ENCODE data around the gene IGSF1. TPM values are rescaled to one million over a fixed set of nuclear protein-coding genes. Genes with fewer than 3 reads are reported as not detected.

IGSF1 gene
- total RNA-seq, 1 experiment from 2014 or later: 0.08 TPM

- H3K9me3 ChIP-seq (ENCODE audit: control insufficient read depth, insufficient read depth, low read depth, low read length): no peaks in the 10 kb centered on the region
- in situ Hi-C loops (cut with HindIII; ENCODE audit: low pct_unique_long_range_greater_than_20kb, low sequenced_read_pairs): no loop called here
- BruUV-seq (replicated peaks): no TSS peak
- H3K27ac ChIP-seq (ENCODE audit: low read length): no peak overlapping the region
- peaks cover 2% of the 10 kb centered on the region; the same call in 1 of the 2 replicates for H3K27me3 ChIP-seq (ENCODE audit: control insufficient read depth, insufficient read depth, low read length)
- POLR2A ChIA-PET: no interaction called here
- DNase-seq (ENCODE audit: low read depth, low spot score) (no peak), ATAC-seq (no peak)
- H3K4me3 ChIP-seq (ENCODE audit: low read depth in 2 of 2, low read length in 2 of 2): no peak overlapping the region
- intact Hi-C loops (cut with micrococcal nuclease; ENCODE audit: unreplicated experiment): no loop called here
- TF ChIP-seq REST (IDR thresholded peaks at IDR 0.05; ENCODE audit: insufficient read depth in 1 of 2, low read depth in 2 of 2, low read length in 1 of 2): no peak
- no peak for TF ChIP-seq CTCF (IDR thresholded peaks at IDR 0.05)
- TF ChIP-seq POLR2AphosphoS5 (IDR thresholded peaks at IDR 0.05; ENCODE audit: low read depth, low read length): no peak
- no peak for TF ChIP-seq TCF7L2 (IDR thresholded peaks at IDR 0.05; ENCODE audit: low read depth, low read length)
- CTCF ChIA-PET: no interaction called here
- no peaks in the 10 kb centered on the region for H3K4me1 ChIP-seq (ENCODE audit: control insufficient read depth, insufficient read depth, low read length)
- no peaks in the 10 kb centered on the region for H3K36me3 ChIP-seq (ENCODE audit: control insufficient read depth, insufficient read depth, low read length)
Measured at GRCh38 chrX:131264665-131265064, 24.4 kb downstream of the IGSF1 start.

GRCh38 chrX:131264053-131264452, 25.1 kb downstream of the IGSF1 start:
- intact Hi-C loops (cut with micrococcal nuclease; ENCODE audit: unreplicated experiment): no loop called here
- TF ChIP-seq TCF7L2 (IDR thresholded peaks at IDR 0.05; ENCODE audit: low read depth, low read length): no peak
- no peak for TF ChIP-seq REST (IDR thresholded peaks at IDR 0.05; ENCODE audit: insufficient read depth in 1 of 2, low read depth in 2 of 2, low read length in 1 of 2)
- no peak for TF ChIP-seq SIN3A (IDR thresholded peaks at IDR 0.05; ENCODE audit: borderline replicate concordance, insufficient read depth, low read depth, low read length)
- TF ChIP-seq POLR2AphosphoS5 (IDR thresholded peaks at IDR 0.05; ENCODE audit: low read depth, low read length): no peak
- no peak for TF ChIP-seq CTCF (IDR thresholded peaks at IDR 0.05)
- DNase-seq (ENCODE audit: low read depth, low spot score): no peak
- no peak for ATAC-seq
- H3K36me3 ChIP-seq (ENCODE audit: control insufficient read depth, insufficient read depth, low read length): no peaks in the 10 kb centered on the region
- in situ Hi-C loops (cut with HindIII; ENCODE audit: low pct_unique_long_range_greater_than_20kb, low sequenced_read_pairs): no loop called here
- peaks cover 2% of the 10 kb centered on the region; the same call in 1 of the 2 replicates for H3K27me3 ChIP-seq (ENCODE audit: control insufficient read depth, insufficient read depth, low read length)
- H3K9me3 ChIP-seq (ENCODE audit: control insufficient read depth, insufficient read depth, low read depth, low read length): no peaks in the 10 kb centered on the region
- ChIA-PET POLR2A (interaction anchor here (0.7 kb wide), 1 partner anchor 345 kb away, joined by 4 read pairs; no protein-coding TSS in a partner anchor), CTCF (no interaction called here)
- H3K27ac ChIP-seq (ENCODE audit: low read length): no peak overlapping the region
- H3K4me3 ChIP-seq (ENCODE audit: low read depth in 2 of 2, low read length in 2 of 2): no peak overlapping the region
- no peaks in the 10 kb centered on the region for H3K4me1 ChIP-seq (ENCODE audit: control insufficient read depth, insufficient read depth, low read length)
- BruUV-seq (replicated peaks): no TSS peak

All from Panc1 (cell line).